Fibroblast of lung (primary cell): ENCODE results near the gene CCDC85C. TPM values are rescaled to one million over a fixed set of nuclear protein-coding genes. Genes with fewer than 3 reads are reported as not detected.

Experiments used
- DNase-seq, 2 donors: peaks; one replicate each; pipeline versions ENCODE4 v3.0.0 to v3.0.0-alpha.2; 2010; ENCODE audit warnings: low read depth in 2 of 2
- H2AFZ ChIP-seq: 2 replicates; pipeline ENCODE4 v1.5.1; 2012; ENCODE audit warnings: low read length, control low read depth, inconsistent platforms
- H3K27ac ChIP-seq: 2 replicates; pipeline ENCODE4 v1.5.1; 2011; ENCODE audit warnings: low read length, control low read depth; ENCODE audit not compliant: insufficient read depth
- H3K27me3 ChIP-seq: 2 replicates; pipeline ENCODE4 v1.5.1; 2011; ENCODE audit warnings: mild to moderate bottlenecking, low read length; ENCODE audit not compliant: control insufficient read depth, insufficient read depth
- H3K36me3 ChIP-seq: 2 replicates; pipeline ENCODE4 v1.5.1; 2011; ENCODE audit warnings: low read length; ENCODE audit not compliant: control insufficient read depth, insufficient read depth
- H3K4me1 ChIP-seq: 2 replicates; pipeline ENCODE4 v1.5.1; 2011; ENCODE audit warnings: low read length; ENCODE audit not compliant: control insufficient read depth, insufficient read depth; ENCODE audit errors: extremely low read depth
- H3K4me2 ChIP-seq: 2 replicates; pipeline ENCODE4 v1.5.1; 2011; ENCODE audit warnings: low read length, control low read depth; ENCODE audit not compliant: insufficient read depth; ENCODE audit errors: extremely low read depth
- H3K4me3 ChIP-seq, 4 experiments: fragments of 200-600 bp in 1 of 4; sonication (generic) in 1 of 4; replicated peaks in 1 of 4; 2 replicates each; pipeline ENCODE4 v1.5.1; 2011 to 2016; ENCODE audit warnings: low read length in 4 of 4, low read depth in 3 of 4, mild to moderate bottlenecking in 3 of 4, control low read depth in 2 of 4, inconsistent platforms in 1 of 4, mixed read lengths in 1 of 4; ENCODE audit not compliant: insufficient read depth in 1 of 4; ENCODE audit errors: control extremely low read depth in 1 of 4
- H3K79me2 ChIP-seq: 2 replicates; pipeline ENCODE4 v1.5.1; 2012; ENCODE audit warnings: mild to moderate bottlenecking, low read length, inconsistent platforms; ENCODE audit not compliant: control insufficient read depth, insufficient read depth
- H3K9ac ChIP-seq: 2 replicates; pipeline ENCODE4 v1.5.1; 2011; ENCODE audit warnings: mild to moderate bottlenecking, low read length, control low read depth; ENCODE audit not compliant: insufficient read depth
- H3K9me3 ChIP-seq: 2 replicates; pipeline ENCODE4 v1.5.1; 2012; ENCODE audit warnings: low read depth, low read length; ENCODE audit not compliant: control insufficient read depth, insufficient read depth
- H4K20me1 ChIP-seq: 2 replicates; pipeline ENCODE4 v1.5.1; 2011; ENCODE audit warnings: low read length; ENCODE audit not compliant: control insufficient read depth, insufficient read depth; ENCODE audit errors: extremely low read depth
- CTCF ChIP-seq, 2 donors: IDR thresholded peaks in 1 of 2; conservative IDR thresholded peaks in 1 of 2; 1 replicate in 1 of 2; 2 replicates in 1 of 2; pipeline ENCODE4 v1.5.1; 2011 to 2012; ENCODE audit warnings: low read length in 2 of 2, control low read depth in 1 of 2, inconsistent platforms in 1 of 2, low read depth in 1 of 2, mild to moderate bottlenecking in 1 of 2
- EZH2 ChIP-seq: IDR thresholded peaks from 2 replicates; pipeline ENCODE4 v1.5.1; 2012; ENCODE audit warnings: low read length, control low read depth, mild to moderate bottlenecking; ENCODE audit errors: missing control alignments
- polyA plus RNA-seq, 2 donors: library from polyadenylated mRNA; depleted of rRNA in 1 of 2; stranded (reverse) in 1 of 2; unstranded in 1 of 2; fragments of >200 nt; gene quantifications; 2 replicates each; pipeline ENCODE4 v1.2.1, GENCODE V29; 2011 to 2012; ENCODE audit warnings: missing spikeins in 1 of 2
- total RNA-seq: library from RNA; depleted of rRNA; stranded (reverse); fragments of >200 nt; gene quantifications from 2 replicates; pipeline ENCODE4 v1.2.1, GENCODE V29; 2014

CCDC85C gene
- total and polyA plus RNA-seq, 2 donors (not counting 1 experiment from before 2014, with no cell fraction given) = 4.6 to 9.6 TPM

DNA sequence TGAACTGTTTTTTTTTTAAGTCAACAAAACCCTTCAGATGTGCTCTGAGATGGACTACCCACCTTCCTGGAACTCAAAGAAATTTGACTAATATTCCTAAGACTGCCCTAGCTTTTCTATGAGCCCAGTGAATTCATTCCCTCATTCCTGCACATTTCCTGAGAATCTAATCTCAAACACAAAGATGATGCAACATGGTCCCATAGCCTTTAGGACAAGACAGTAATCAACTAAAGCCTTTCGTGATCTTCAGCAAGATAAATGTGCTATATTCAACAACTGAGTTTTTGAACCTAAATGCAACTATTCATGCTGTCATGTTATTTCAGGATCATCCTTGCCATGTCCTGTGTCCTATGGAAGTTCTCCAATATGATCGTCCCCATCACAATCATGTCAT lies 128.3 kb downstream of the CCDC85C start:
- H4K20me1 ChIP-seq = no peaks in the 10 kb centered on the region
- no peaks in the 10 kb centered on the region for H3K27me3 ChIP-seq
- no peak overlapping the region for H3K4me2 ChIP-seq
- H3K4me3 ChIP-seq = no peak overlapping the region
- H3K4me1 ChIP-seq = no peaks in the 10 kb centered on the region
- TF ChIP-seq CTCF (conservative IDR thresholded peaks at IDR 0.05 in 1 of 2, IDR thresholded peaks at IDR 0.05 in 1 of 2; ENCODE audit: low read depth in 1 of 2, low read length in 2 of 2) (no peak), EZH2 (no peak)
- no peaks in the 10 kb centered on the region for H3K36me3 ChIP-seq
- no peak overlapping the region for H3K27ac ChIP-seq
- H3K9ac ChIP-seq = no peak overlapping the region
- H3K79me2 ChIP-seq = peaks cover 67% of the 10 kb centered on the region
- H3K9me3 ChIP-seq = no peaks in the 10 kb centered on the region
- no peak for DNase-seq
- H2AFZ ChIP-seq = no peak overlapping the region

DNA sequence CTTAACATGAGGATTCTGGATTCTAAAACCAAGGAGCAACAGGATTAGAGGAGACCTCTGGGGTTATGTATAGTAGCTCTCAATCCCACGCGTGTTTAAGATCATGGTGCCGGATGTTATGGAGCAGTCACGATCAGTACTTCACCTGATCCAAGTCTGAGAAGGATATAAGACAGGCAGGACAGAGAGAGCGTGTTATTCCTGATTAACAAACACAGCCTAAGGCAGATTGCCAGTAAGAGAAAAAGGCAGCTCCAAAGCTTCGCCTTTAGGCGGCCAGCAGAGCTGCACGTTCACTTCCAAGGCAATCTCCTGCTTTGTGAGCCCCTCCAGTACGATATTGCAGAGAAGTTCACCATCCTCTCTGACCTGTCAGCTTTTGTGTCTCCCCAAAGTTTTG lies 128.8 kb downstream of the CCDC85C start:
- TF ChIP-seq CTCF (conservative IDR thresholded peaks at IDR 0.05 in 1 of 2, IDR thresholded peaks at IDR 0.05 in 1 of 2; ENCODE audit: low read depth in 1 of 2, low read length in 2 of 2) (peak in 1 of 2 donors; percentile 4), EZH2 (no peak)
- Histone ChIP-seq H3K4me2 (peak overlapping the region; percentile 40), H3K4me1 (no peaks in the 10 kb centered on the region), H3K36me3 (no peaks in the 10 kb centered on the region), H3K79me2 (peaks cover 70% of the 10 kb centered on the region), H3K27ac (no peak overlapping the region), H4K20me1 (no peaks in the 10 kb centered on the region), H2AFZ (no peak overlapping the region), H3K4me3 (no peak overlapping the region), H3K9me3 (no peaks in the 10 kb centered on the region), H3K9ac (no peak overlapping the region), H3K27me3 (no peaks in the 10 kb centered on the region)
- peak; percentile 16 to 32 for DNase-seq

GRCh38 chr14:99473458-99473857 lies 130.5 kb downstream of the CCDC85C start:
- TF ChIP-seq EZH2 (no peak), CTCF (conservative IDR thresholded peaks at IDR 0.05 in 1 of 2, IDR thresholded peaks at IDR 0.05 in 1 of 2; ENCODE audit: low read depth in 1 of 2, low read length in 2 of 2) (no peak)
- Histone ChIP-seq H3K9ac (no peak overlapping the region), H3K79me2 (peaks cover 65% of the 10 kb centered on the region), H3K27me3 (no peaks in the 10 kb centered on the region), H3K9me3 (no peaks in the 10 kb centered on the region), H4K20me1 (no peaks in the 10 kb centered on the region), H3K27ac (no peak overlapping the region), H3K4me3 (no peak overlapping the region), H3K36me3 (no peaks in the 10 kb centered on the region), H3K4me2 (no peak overlapping the region), H3K4me1 (no peaks in the 10 kb centered on the region), H2AFZ (no peak overlapping the region)
- DNase-seq = no peak
